AG04450 (cell line): ENCODE results near the gene RARRES1. TPM values are rescaled to one million over a fixed set of nuclear protein-coding genes. Genes with fewer than 3 reads are reported as not detected.

ENCODE experiments used
- CTCF ChIA-PET: fragments of 300-600, 350-600 bp; formaldehyde crosslinking; extraction: SDS; loops from one replicate; lab custom pipeline; 2022; ENCODE audit warnings: antibody characterized with exemption, inconsistent platforms; lab: Charles Lee
- POLR2A ChIA-PET: fragments of 350-600 bp; formaldehyde crosslinking; extraction: SDS; loops from one replicate; lab custom pipeline; 2021; ENCODE audit warnings: antibody characterized with exemption, inconsistent platforms; lab: Yijun Ruan, JAX
- DNase-seq: peaks from one replicate; pipeline ENCODE4 v3.0.0-alpha.2; 2011; ENCODE audit warnings: low read depth, low spot score
- H3K27ac ChIP-seq: one replicate; pipeline ENCODE4 v1.5.1; 2012; ENCODE audit warnings: low read depth, low read length, control low read depth
- H3K27me3 ChIP-seq: one replicate; pipeline ENCODE4 v1.6.0; 2012; ENCODE audit warnings: low read length; ENCODE audit not compliant: control insufficient read depth, insufficient read depth
- H3K4me3 ChIP-seq: 2 replicates; pipeline ENCODE4 v1.5.1; 2011; ENCODE audit warnings: mild to moderate bottlenecking, low read depth, low read length, control low read depth
- H3K9me3 ChIP-seq: 2 replicates; pipeline ENCODE4 v1.5.1; 2012; ENCODE audit warnings: low read length; ENCODE audit not compliant: control insufficient read depth, insufficient read depth
- polyA minus RNA-seq: library from RNA; depleted of rRNA, polyadenylated mRNA; stranded (reverse); fragments of >200 nt; gene quantifications from 2 replicates; pipeline ENCODE4 v1.2.3, GENCODE V29; 2011; rRNA and poly(A)+ RNA removed
- polyA plus RNA-seq: library from polyadenylated mRNA; depleted of rRNA; stranded (reverse); fragments of >200 nt; gene quantifications from 2 replicates; pipeline ENCODE4 v1.2.3, GENCODE V29; 2011; rRNA removed
- TF ChIP-seq, protein P1 (sequence below): IDR thresholded peaks from 2 replicates; pipeline ENCODE4 v1.5.1; 2011; ENCODE audit warnings: low read depth, low read length, control low read depth, inconsistent platforms

The RARRES1 gene, protein sequence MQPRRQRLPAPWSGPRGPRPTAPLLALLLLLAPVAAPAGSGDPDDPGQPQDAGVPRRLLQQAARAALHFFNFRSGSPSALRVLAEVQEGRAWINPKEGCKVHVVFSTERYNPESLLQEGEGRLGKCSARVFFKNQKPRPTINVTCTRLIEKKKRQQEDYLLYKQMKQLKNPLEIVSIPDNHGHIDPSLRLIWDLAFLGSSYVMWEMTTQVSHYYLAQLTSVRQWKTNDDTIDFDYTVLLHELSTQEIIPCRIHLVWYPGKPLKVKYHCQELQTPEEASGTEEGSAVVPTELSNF
- polyA plus RNA-seq (39.0 and 50.4 TPM in 2 replicates), polyA minus RNA-seq (5.9 and 7.3 TPM in 2 replicates)

DNA sequence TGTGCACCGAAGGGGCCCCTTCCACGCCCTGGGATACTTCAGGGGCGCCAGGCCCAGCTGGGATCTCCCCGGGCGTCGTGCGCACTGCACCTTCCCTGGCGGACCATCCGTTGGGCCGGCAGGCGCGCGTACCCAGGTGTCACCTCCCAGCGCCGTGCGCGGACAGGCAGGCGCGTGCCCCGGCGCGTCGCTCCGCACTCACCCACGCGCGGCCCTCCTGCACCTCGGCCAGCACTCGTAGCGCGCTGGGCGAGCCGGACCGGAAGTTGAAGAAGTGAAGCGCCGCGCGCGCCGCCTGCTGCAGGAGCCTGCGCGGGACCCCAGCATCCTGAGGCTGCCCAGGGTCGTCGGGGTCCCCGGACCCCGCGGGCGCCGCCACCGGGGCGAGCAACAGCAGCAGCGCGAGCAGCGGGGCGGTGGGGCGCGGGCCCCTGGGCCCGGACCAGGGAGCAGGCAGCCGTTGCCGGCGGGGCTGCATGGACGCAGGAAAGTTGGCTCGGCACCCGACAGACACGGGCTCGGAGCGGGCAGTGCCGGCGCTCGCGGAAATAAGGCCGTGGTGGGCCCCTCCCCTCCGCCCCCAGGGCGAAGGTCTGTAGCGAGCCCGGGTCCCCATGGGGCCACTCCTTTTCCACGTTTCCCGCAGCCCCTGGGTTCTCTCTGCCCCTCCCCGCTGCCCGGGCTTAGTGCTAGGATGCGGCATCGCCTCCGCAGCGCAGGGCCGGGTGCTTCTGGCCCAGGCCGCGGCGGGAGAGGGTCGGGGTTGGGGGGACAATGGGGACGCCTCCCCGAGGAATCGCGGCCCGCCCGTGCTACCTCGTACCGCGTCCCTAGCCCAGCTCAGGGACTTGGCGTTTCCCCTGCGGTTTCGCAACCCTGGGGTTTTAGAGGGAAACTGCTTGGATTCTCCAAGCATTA, at the start of gene RARRES1:
Gene RARRES1, minus strand, starts transcription at position 520 of the 918 bp plus-strand sequence. Its CDS starts 42 bp downstream, at position 478.
- TF ChIP-seq, protein P1, sequence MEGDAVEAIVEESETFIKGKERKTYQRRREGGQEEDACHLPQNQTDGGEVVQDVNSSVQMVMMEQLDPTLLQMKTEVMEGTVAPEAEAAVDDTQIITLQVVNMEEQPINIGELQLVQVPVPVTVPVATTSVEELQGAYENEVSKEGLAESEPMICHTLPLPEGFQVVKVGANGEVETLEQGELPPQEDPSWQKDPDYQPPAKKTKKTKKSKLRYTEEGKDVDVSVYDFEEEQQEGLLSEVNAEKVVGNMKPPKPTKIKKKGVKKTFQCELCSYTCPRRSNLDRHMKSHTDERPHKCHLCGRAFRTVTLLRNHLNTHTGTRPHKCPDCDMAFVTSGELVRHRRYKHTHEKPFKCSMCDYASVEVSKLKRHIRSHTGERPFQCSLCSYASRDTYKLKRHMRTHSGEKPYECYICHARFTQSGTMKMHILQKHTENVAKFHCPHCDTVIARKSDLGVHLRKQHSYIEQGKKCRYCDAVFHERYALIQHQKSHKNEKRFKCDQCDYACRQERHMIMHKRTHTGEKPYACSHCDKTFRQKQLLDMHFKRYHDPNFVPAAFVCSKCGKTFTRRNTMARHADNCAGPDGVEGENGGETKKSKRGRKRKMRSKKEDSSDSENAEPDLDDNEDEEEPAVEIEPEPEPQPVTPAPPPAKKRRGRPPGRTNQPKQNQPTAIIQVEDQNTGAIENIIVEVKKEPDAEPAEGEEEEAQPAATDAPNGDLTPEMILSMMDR: no peak
- Histone ChIP-seq H3K27ac (peak within 1 kb of the TSS; percentile 52), H3K4me3 (peak within 1 kb of the TSS; percentile 59), H3K9me3 (peaks cover 3% of the 10 kb centered on the region), H3K27me3 (no peaks in the 10 kb centered on the region)
- POLR2A ChIA-PET: no interaction called here
- no peak for DNase-seq
- CTCF ChIA-PET: interaction anchor here (1.5 to 6.9 kb wide), 2 partner anchors 58 to 74 kb away, joined by 3 to 206 read pairs; no protein-coding TSS in a partner anchor

DNA sequence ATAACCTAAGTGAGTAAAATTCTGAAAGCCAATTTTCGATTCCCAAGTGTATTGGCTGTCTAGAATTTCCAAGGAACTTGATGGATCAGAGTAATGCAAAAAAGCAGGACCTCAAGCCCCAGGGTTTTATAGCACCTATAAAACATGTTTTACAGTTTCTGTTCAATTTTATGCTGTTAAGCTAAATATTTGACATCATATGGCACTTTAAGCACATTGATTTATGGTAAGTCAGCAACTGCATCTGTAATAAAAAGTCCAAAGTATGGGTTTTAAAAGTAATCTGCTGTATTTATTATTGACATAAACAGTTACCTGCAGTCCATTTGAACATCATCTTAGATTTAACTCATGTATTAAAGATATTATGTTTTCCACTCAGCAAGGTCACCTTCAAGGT, 49.6 kb upstream of the RARRES1 start:
- no peaks in the 10 kb centered on the region for H3K27me3 ChIP-seq
- no peaks in the 10 kb centered on the region for H3K9me3 ChIP-seq
- CTCF ChIA-PET: no interaction called here
- POLR2A ChIA-PET: no interaction called here
- TF ChIP-seq, protein P1: no peak
- no peak overlapping the region for H3K27ac ChIP-seq
- DNase-seq: no peak
- no peak overlapping the region for H3K4me3 ChIP-seq

DNA sequence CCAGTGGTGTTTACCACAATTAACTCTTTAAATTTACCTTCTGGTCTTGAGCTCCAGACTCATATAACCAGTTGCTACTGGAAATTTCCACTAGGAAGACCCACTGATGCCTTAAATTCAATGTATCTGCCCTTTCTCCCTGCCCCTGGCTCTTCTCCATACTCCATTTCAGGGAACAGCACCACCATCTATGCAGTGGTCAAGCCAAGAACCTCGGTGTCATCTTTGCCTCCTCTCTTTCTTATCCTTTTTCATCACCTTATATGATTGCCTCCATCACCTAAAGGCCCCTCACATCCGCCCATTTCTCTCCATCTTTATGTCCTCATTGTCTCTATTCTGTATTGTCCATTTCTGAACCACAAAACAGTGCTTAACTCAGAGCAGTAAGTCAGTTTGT, 48.9 kb upstream of the RARRES1 start:
- no peak overlapping the region for H3K4me3 ChIP-seq
- ChIA-PET POLR2A (no interaction called here), CTCF (interaction anchor here (2.3 kb wide), 1 partner anchor 8 kb away, joined by 11 read pairs; no protein-coding TSS in a partner anchor)
- no peak for DNase-seq
- H3K9me3 ChIP-seq: no peaks in the 10 kb centered on the region
- H3K27ac ChIP-seq: no peak overlapping the region
- no peaks in the 10 kb centered on the region for H3K27me3 ChIP-seq
- TF ChIP-seq, protein P1: no peak

DNA sequence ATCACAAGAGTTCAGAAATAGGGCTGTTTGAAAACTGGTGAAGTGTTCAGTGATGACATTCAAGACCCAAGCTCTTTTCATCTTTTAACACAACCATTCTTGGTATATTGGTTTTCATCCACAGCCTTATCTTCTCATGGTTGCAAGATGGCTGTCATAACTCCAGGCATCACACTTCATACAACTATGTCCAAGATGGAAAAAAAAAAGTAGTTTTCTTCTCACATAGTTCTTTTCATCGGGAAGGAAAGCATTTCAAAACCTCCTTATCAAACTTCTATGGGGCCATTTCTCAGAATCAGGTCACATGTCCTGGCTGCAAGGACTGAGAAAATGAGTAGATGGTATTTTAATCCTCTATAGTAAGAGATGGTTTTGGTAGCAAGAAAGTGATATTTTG, 48.5 kb upstream of the RARRES1 start:
- POLR2A ChIA-PET: no interaction called here
- TF ChIP-seq, protein P1: no peak
- no peaks in the 10 kb centered on the region for H3K27me3 ChIP-seq
- CTCF ChIA-PET: interaction anchor here (0.6 to 2.3 kb wide), 5 partner anchors 9 to 122 kb away, joined by 3 to 11 read pairs (median 8); partner anchors contain the start of gene LXN
- no peaks in the 10 kb centered on the region; the same call in 1 of the 2 replicates for H3K9me3 ChIP-seq
- no peak for DNase-seq
- no peak overlapping the region for H3K27ac ChIP-seq
- no peak overlapping the region for H3K4me3 ChIP-seq
